Esophagus squamous epithelium (tissue), 5 donors: ENCODE measurements around the gene TH. TPM values are rescaled to one million over a fixed set of nuclear protein-coding genes. Genes with fewer than 3 reads are reported as not detected.
A peak's percentile ranks its signal among the peaks of the same experiment; 100 is the strongest.

ENCODE experiments used
- DNase-seq: peaks from one replicate; lab custom pipeline; 2025; lab: John Stamatoyannopoulos, UW
- H3K27ac ChIP-seq, 4 donors: fragments of 200-600 bp; sonication (generic); one replicate each; pipeline ENCODE4 v1.5.1; 2016 to 2019; ENCODE audit warnings: mild to moderate bottlenecking in 1 of 4
- H3K27me3 ChIP-seq, 4 donors: fragments of 200-600 bp; sonication (generic); 1 replicate in 3 of 4; 2 replicates in 1 of 4; pipeline versions ENCODE4 v1.5.1 to v1.6.0; 2017 to 2021; ENCODE audit warnings: antibody characterized with exemption in 1 of 4
- H3K36me3 ChIP-seq, 3 donors: fragments of 200-600 bp; sonication (generic); one replicate each; pipeline ENCODE4 v1.5.1; 2016 to 2019
- H3K4me1 ChIP-seq, 3 donors: fragments of 200-600 bp; sonication (generic); one replicate each; pipeline ENCODE4 v1.5.1; 2017 to 2019
- H3K4me3 ChIP-seq, 4 donors: fragments of 200-600 bp; sonication (generic); 1 replicate in 3 of 4; 2 replicates in 1 of 4; pipeline ENCODE4 v1.5.1; 2016 to 2019; ENCODE audit warnings: mild to moderate bottlenecking in 2 of 4, moderate library complexity in 1 of 4
- H3K9me3 ChIP-seq, 3 donors: fragments of 200-600 bp; sonication (generic); one replicate each; pipeline ENCODE4 v1.5.1; 2016 to 2019
- CTCF ChIP-seq, 6 experiments: fragments of 450-650 bp in 4 of 6; fragments of 200-600 bp in 2 of 6; sonication (generic) in 2 of 6; IDR thresholded peaks; one replicate each; pipeline ENCODE4 v1.5.1; 2016 to 2019; ENCODE audit warnings: antibody characterized with exemption in 6 of 6, mild to moderate bottlenecking in 4 of 6, moderate library complexity in 4 of 6
- POLR2A ChIP-seq, 4 donors: fragments of 450-650 bp; IDR thresholded peaks; one replicate each; pipeline ENCODE4 v1.6.1; 2017; ENCODE audit warnings: antibody characterized with exemption in 4 of 4, mild to moderate bottlenecking in 4 of 4, moderate library complexity in 3 of 4
- WGBS, 2 donors: methylation state at CpG; one replicate each; pipeline ENCODE4 v1.1.5; 2018; 5-methylcytosine and 5-hydroxymethylcytosine counted together
- intact Hi-C: fragments of 100-400 bp; cut with DNase I; formaldehyde crosslinking; loops from one replicate; pipeline ENCODE4 v1.15.0; 2022
- total RNA-seq, 4 donors: library from RNA; depleted of rRNA; stranded (reverse); fragments of >200 nt; gene quantifications; one replicate each; pipeline ENCODE4 v1.1.0, GENCODE V29; 2016
- donor health status: DM: yes; HTN: yes; CAD: no.

TH gene
- total RNA-seq, 4 donors from 2014 or later = 0.34 to 0.76 TPM; not detected in 2

- peaks cover 27 to 100% (median 27%) of the 10 kb centered on the region in 4 donors for H3K27me3 ChIP-seq
- intact Hi-C loops = no loop called here
- 13 to 33% methylated on average over 8 of the region's 8 CpGs for WGBS, 2 donors
- peak overlapping the region in 3 of 4 donors; percentile 2 to 65 (median 42) for H3K4me3 ChIP-seq
- TF ChIP-seq POLR2A (IDR thresholded peaks at IDR 0.05) (no peak), CTCF (IDR thresholded peaks at IDR 0.05) (no peak)
- no peak for DNase-seq
- H3K27ac ChIP-seq = no peak overlapping the region
- H3K9me3 ChIP-seq = no peaks in the 10 kb centered on the region
- no peaks in the 10 kb centered on the region for H3K36me3 ChIP-seq
- H3K4me1 ChIP-seq = peaks cover 6 to 43% (median 30%) of the 10 kb centered on the region in 3 donors
Measured at GRCh38 chr11:2136952-2137201, 34.7 kb downstream of the TH start.

GRCh38 chr11:2136209-2136951, 35.2 kb downstream of the TH start:
- no peaks in the 10 kb centered on the region for H3K36me3 ChIP-seq
- peaks cover 22 to 100% (median 25%) of the 10 kb centered on the region in 4 donors for H3K27me3 ChIP-seq
- peak overlapping the region in 3 of 4 donors; percentile 2 to 65 (median 42) for H3K4me3 ChIP-seq
- TF ChIP-seq CTCF (IDR thresholded peaks at IDR 0.05) (no peak), POLR2A (IDR thresholded peaks at IDR 0.05) (no peak)
- intact Hi-C loops = no loop called here
- no peak overlapping the region for H3K27ac ChIP-seq
- no peak for DNase-seq
- H3K4me1 ChIP-seq = peaks cover 6 to 43% (median 30%) of the 10 kb centered on the region in 3 donors
- WGBS, 2 donors = 53 to 62% methylated on average over 4 to 7 of the region's 24 CpGs
- H3K9me3 ChIP-seq = no peaks in the 10 kb centered on the region

GRCh38 chr11:2135648-2136201, 35.9 kb downstream of the TH start:
- DNase-seq = no peak
- Histone ChIP-seq H3K36me3 (no peaks in the 10 kb centered on the region), H3K27me3 (peaks cover 16 to 100% (median 20%) of the 10 kb centered on the region in 4 donors), H3K9me3 (no peaks in the 10 kb centered on the region), H3K4me1 (peaks cover 6 to 40% (median 30%) of the 10 kb centered on the region in 3 donors), H3K4me3 (no peak overlapping the region), H3K27ac (no peak overlapping the region)
- no peak for TF ChIP-seq POLR2A (IDR thresholded peaks at IDR 0.05)
- no peak for TF ChIP-seq CTCF (IDR thresholded peaks at IDR 0.05)
- intact Hi-C loops = no loop called here
- WGBS, 2 donors = 67 to 76% methylated on average over 5 to 13 of the region's 14 CpGs

GRCh38 chr11:2135018-2135569, 36.5 kb downstream of the TH start:
- H3K27me3 ChIP-seq = peaks cover 15 to 99% (median 17%) of the 10 kb centered on the region in 4 donors
- no peak overlapping the region for H3K27ac ChIP-seq
- no peak for DNase-seq
- H3K4me3 ChIP-seq = no peak overlapping the region
- no peak for TF ChIP-seq POLR2A (IDR thresholded peaks at IDR 0.05)
- TF ChIP-seq CTCF (IDR thresholded peaks at IDR 0.05) = no peak
- no peaks in the 10 kb centered on the region for H3K9me3 ChIP-seq
- 80 to 82% methylated on average over 1 to 15 of the region's 26 CpGs for WGBS, 2 donors
- intact Hi-C loops = no loop called here
- H3K36me3 ChIP-seq = no peaks in the 10 kb centered on the region
- H3K4me1 ChIP-seq = peaks cover 6 to 34% (median 24%) of the 10 kb centered on the region in 3 donors
